CMK (cell line): ENCODE data around the gene CYP2B6.
A peak's percentile ranks its signal among the peaks of the same experiment; 100 is the strongest.
"Not testable (repeated sequence)": the region's sequence is repeated elsewhere in the genome, so short reads cannot be mapped to it uniquely, and the experiment has no call there.

Experiments
- DNase-seq: peaks from one replicate; pipeline ENCODE4 v3.0.0-alpha.2; 2010; ENCODE audit warnings: low read depth

The CYP2B6 gene

DNA sequence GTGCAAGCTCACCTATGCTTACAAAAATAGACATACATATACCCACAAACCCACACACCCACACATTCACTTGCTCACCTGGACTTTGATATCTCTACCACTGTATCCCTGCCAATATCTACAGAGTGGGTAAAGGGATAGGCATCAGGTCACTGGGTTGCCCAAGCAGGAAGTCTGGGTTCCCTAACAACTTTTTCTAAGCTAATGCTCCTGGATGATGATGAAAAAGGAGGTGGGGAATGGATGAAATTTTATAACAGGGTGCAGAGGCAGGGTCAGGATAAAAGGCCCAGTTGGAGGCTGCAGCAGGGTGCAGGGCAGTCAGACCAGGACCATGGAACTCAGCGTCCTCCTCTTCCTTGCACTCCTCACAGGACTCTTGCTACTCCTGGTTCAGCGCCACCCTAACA is at the start of gene CYP2B6:
Gene CYP2B6, plus strand, starts transcription at position 311 of the 410 bp plus-strand sequence. Its CDS starts 24 bp downstream, at position 335.
- no peak for DNase-seq

GRCh38 chr19:40941481-40942219 is 49.4 kb upstream of the CYP2B6 start:
- no peak for DNase-seq

GRCh38 chr19:40945645-40946044 is 45.4 kb upstream of the CYP2B6 start:
- DNase-seq, result no peak

- DNase-seq, result no peak
Observed at GRCh38 chr19:40947114-40947513, 44.0 kb upstream of the CYP2B6 start.

- no peak for DNase-seq
Observed at GRCh38 chr19:40947573-40947972, 43.5 kb upstream of the CYP2B6 start.

GRCh38 chr19:40948580-40949299 is 42.3 kb upstream of the CYP2B6 start:
- no peak for DNase-seq

DNA sequence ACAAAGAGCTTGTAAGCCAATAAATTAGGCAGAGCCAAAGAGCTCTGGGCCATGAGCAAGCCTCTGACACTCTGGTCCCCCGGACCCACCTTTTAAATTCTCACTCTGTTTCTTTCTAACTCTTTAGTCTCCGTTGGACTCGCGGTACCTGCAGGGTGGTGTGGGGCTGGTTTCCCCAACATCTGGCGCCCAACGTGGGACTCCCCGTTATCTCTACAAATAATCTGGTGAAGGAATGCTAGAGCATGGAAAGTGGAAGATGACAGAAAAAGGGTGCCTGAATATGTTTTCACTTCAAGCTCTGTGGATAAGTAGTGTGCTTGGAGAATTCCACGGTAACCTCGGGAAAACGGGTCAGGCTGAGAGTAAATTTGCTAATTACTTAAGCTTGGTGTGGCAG is 36.5 kb upstream of the CYP2B6 start:
- no peak for DNase-seq

DNA sequence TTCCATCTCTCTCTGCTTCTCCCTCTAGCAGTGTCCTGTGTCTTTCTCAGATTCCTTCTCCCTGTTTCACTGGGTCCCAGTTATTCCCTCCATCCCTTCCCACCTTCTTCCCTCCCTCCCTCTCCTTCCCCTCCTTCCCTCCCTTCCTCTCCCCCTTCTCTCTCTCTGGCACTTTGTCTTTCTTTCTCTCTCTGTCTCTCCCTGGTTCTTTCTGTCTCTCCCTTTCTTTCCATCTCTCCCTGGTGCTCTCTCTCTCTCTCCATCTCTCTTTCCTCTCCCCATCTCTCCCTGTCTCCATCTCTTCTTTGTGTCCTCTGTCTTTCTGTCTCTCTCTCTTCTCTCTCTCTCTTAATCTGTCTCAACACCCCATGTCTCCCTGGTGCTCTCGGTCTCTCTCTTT is 31.7 kb upstream of the CYP2B6 start:
- DNase-seq, result no peak

GRCh38 chr19:40960062-40960685 is 30.9 kb upstream of the CYP2B6 start:
- DNase-seq, result no peak

DNA sequence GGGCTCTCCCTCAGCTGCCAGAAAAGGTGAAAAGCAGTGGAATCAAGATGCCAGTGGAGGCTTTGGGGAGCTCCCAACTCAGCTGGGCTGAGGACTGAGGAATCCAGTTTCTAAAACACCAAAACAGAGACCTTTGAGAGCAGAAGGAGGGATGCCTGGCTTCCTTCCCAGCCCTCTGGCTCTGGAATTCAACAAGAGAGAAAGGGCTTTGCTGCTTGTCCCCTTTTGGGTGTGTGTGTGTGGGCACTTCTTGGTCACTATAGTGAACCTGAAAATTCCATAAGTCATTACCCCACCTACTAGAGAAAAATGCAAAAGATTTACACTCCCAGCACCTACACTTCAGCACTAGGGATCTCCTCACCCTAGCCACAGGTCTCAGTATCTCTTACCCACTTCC is 30.3 kb upstream of the CYP2B6 start:
- DNase-seq, result no peak

- no peak for DNase-seq
Observed at GRCh38 chr19:40962460-40962961, 28.6 kb upstream of the CYP2B6 start.

DNA sequence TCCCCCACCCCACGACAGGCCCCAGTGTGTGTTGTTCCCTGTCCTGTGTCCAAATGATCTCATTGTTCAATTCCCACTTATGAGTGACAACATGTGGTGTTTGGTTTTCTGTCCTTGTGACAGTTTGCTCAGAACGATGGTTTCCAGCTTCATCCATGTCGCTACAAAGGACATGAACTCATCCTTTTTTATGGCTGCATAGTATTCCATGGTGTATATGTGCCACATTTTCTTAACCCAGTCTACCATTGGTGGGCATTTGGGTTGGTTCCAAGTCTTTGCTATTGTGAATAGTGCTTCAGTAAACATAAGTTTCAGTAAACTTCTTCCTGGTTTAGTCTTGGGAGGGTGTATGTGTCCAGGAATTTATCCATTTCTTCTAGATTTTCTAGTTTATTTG is 26.7 kb upstream of the CYP2B6 start:
- not testable (repeated sequence) for DNase-seq

DNA sequence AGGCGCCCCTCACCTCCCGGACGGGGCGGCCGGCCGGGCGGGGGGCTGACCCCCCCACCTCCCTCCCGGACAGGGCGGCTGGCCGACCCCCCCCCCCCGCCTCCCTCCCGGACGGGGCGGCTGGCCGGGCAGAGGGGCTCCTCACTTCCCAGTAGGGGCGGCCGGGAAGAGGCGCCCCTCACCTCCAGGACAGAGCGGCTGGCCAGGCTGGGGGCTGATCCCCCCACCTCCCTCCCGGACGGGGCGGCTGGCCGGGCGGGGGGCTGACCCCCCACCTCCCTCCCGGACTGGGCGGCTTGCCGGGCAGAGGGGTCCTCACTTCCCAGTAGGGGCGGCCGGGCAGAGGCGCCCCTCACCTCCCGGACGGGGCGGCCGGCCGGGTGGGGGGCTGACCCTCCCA is 25.7 kb upstream of the CYP2B6 start:
- DNase-seq, result not testable (repeated sequence)

DNA sequence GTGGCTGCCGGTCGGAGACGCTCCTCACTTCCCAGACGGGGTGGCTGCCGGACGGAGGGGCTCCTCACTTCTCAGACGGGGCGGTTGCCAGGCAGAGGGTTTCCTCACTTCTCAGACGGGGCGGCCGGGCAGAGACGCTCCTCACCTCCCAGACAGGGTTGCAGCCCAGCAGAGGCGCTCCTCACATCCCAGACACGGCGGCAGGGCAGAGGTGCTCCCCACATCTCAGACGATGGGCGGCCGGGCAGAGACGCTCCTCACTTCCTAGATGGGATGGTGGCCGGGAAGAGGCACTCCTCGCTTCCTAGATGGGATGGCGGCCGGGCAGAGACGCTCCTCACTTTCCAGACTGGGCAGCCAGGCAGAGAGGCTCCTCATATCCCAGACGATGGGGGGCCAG is 24.5 kb upstream of the CYP2B6 start:
- not testable (repeated sequence) for DNase-seq

DNA sequence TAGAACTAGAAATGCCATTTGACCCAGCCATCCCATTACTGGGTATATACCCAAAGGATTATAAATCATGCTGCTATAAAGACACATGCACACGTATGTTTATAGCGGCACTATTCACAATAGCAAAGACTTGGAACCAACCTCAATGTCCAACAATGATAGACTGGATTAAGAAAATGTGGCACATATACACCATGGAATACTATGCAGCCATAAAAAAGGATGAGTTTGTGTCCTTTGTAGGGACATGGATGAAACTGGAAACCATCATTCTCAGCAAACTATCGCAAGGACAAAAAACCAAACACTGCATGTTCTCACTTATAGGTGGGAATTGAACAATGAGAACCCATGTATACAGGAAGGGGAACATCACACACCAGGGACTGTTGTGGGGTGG is 23.0 kb upstream of the CYP2B6 start:
- not testable (repeated sequence) for DNase-seq

DNA sequence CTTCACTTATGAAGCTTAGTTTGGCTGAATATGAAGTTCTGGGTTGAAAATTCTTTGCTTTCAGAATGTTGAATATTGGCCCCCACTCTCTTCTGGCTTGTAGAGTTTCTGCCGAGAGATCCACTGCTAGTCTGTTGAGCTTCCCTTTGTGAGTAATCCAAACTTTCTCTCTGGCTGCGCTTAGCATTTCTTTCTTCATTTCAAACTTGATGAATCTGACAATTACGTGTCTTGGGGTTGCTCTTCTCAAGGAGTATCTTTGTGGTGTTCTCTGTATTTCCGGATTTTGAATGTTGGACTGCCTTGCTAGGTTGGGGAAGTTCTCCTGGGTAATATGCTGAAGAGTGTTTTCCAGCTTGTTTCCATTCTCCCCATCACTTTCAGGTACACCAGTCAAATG is 21.4 kb upstream of the CYP2B6 start:
- not testable (repeated sequence) for DNase-seq

GRCh38 chr19:40970396-40971345 is 20.4 kb upstream of the CYP2B6 start:
- DNase-seq, result not testable (repeated sequence)

DNA sequence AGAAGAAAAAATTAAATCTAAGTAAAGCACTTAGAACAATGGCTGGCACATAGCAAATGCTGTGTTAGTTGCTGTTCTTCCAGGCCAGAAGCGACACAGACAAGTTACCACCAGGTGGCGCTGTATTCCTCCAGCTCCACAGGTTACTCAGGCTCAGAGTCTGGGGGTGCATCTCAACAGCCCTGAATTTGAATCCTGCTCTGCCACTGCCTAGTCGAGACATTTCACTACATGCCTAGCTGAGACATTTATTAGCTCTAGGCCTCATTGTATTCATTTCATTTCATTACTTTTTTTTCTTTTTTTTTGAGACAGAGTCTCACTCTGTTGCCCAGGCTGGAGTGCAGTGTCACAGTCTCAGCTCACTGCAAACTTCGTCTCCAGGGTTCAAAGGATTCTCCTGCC is 16.4 kb upstream of the CYP2B6 start:
- peak; percentile 52 for DNase-seq

- DNase-seq, result no peak
Observed at GRCh38 chr19:40976134-40976533, 14.9 kb upstream of the CYP2B6 start.

GRCh38 chr19:40976724-40977123 is 14.4 kb upstream of the CYP2B6 start:
- DNase-seq, result no peak

- not testable (repeated sequence) for DNase-seq
Observed at GRCh38 chr19:40979759-40980158, 11.3 kb upstream of the CYP2B6 start.
